IMR-90 (cell line): ENCODE data around the gene TNS3. TPM values are rescaled to one million over a fixed set of nuclear protein-coding genes. Genes with fewer than 3 reads are reported as not detected.

ENCODE experiments used
- ATAC-seq: fragments of 200-7000 bp; cut with Tn5 transposase; 2 replicates; pipeline ENCODE4 v1.9.1; 2020; ENCODE audit warnings: low read depth, mild to moderate bottlenecking, moderate library complexity
- Bru-seq: library from RNA; stranded (reverse); fragments of 400-500 nt; gene quantifications from one replicate; lab custom pipeline; 2021; lab: Mats Ljungman, UMichigan
- BruChase-seq, 2 experiments: library from RNA; stranded (reverse); fragments of 400-500 nt; gene quantifications; one replicate each; lab custom pipeline; 2021; lab: Mats Ljungman, UMichigan
- BruUV-seq: library from RNA; stranded (reverse); fragments of 400-500 nt; replicated peaks from 2 replicates; lab custom pipeline; 2021; lab: Mats Ljungman, UMichigan
- CTCF ChIA-PET: fragments of 300-600 bp; formaldehyde crosslinking; extraction: SDS; loops from one replicate; lab custom pipeline; 2021; ENCODE audit warnings: antibody characterized with exemption; lab: Yijun Ruan, JAX
- POLR2A ChIA-PET: fragments of 300-600 bp; sonication (Branson Sonifier 250); formaldehyde crosslinking; loops from one replicate; lab custom pipeline; 2022; ENCODE audit warnings: antibody characterized with exemption; ENCODE audit not compliant: unreplicated experiment; lab: Charles Lee
- DNase-seq: peaks from one replicate; pipeline ENCODE4 v3.0.0; 2013
- H2AFZ ChIP-seq: replicated peaks from 2 replicates; pipeline ENCODE3; 2013; ENCODE audit warnings: low read length, mild to moderate bottlenecking; ENCODE audit not compliant: poor library complexity
- H2AK5ac ChIP-seq: 2 replicates; pipeline ENCODE4 v1.6.1; 2013; ENCODE audit warnings: low read depth, low read length, inconsistent platforms
- H2AK9ac ChIP-seq: replicated peaks from 2 replicates; pipeline ENCODE3; 2013; ENCODE audit warnings: mild to moderate bottlenecking, low read depth, low read length, moderate library complexity; ENCODE audit not compliant: poor library complexity
- H2BK120ac ChIP-seq: 2 replicates; pipeline ENCODE4 v1.6.1; 2013; ENCODE audit warnings: low read depth, low read length, inconsistent platforms
- H2BK15ac ChIP-seq: 3 replicates; pipeline ENCODE4 v1.6.1; 2013; ENCODE audit warnings: low read depth, low read length, inconsistent platforms
- H2BK20ac ChIP-seq: 2 replicates; pipeline ENCODE4 v1.6.1; 2013; ENCODE audit warnings: low read depth, mild to moderate bottlenecking, inconsistent platforms, low read length, moderate library complexity
- H2BK5ac ChIP-seq: 2 replicates; pipeline ENCODE4 v1.6.1; 2013; ENCODE audit warnings: mild to moderate bottlenecking, low read depth, low read length, inconsistent platforms; ENCODE audit not compliant: poor library complexity, severe bottlenecking
- H3K14ac ChIP-seq: replicated peaks from 2 replicates; pipeline ENCODE4 v1.6.1; 2013; ENCODE audit warnings: low read depth, low read length, inconsistent platforms
- H3K18ac ChIP-seq: 2 replicates; pipeline ENCODE4 v1.6.1; 2013; ENCODE audit warnings: low read depth, low read length, control low read depth
- H3K23ac ChIP-seq: 2 replicates; pipeline ENCODE4 v1.6.1; 2013; ENCODE audit warnings: low read depth, low read length, inconsistent platforms
- H3K27ac ChIP-seq: 2 replicates; pipeline ENCODE4 v1.5.1; 2013; ENCODE audit warnings: mild to moderate bottlenecking, control low read depth, low read length; ENCODE audit not compliant: insufficient read depth
- H3K27me3 ChIP-seq: 2 replicates; pipeline ENCODE4 v1.6.1; 2013; ENCODE audit warnings: low read length; ENCODE audit not compliant: control insufficient read depth, insufficient read depth
- H3K36me3 ChIP-seq: 2 replicates; pipeline ENCODE4 v1.6.1; 2013; ENCODE audit warnings: low read length, mixed read lengths; ENCODE audit not compliant: control insufficient read depth, insufficient read depth
- H3K4ac ChIP-seq: 2 replicates; pipeline ENCODE4 v1.6.1; 2013; ENCODE audit warnings: low read depth, low read length, inconsistent platforms
- H3K4me1 ChIP-seq: 2 replicates; pipeline ENCODE4 v1.6.1; 2013; ENCODE audit warnings: low read length, mixed read lengths; ENCODE audit not compliant: control insufficient read depth, insufficient read depth
- H3K4me2 ChIP-seq: 2 replicates; pipeline ENCODE4 v1.6.1; 2013; ENCODE audit warnings: low read depth, mild to moderate bottlenecking, control low read depth, low read length, moderate library complexity
- H3K4me3 ChIP-seq: 2 replicates; pipeline ENCODE4 v1.5.1; 2013; ENCODE audit warnings: low read depth, mild to moderate bottlenecking, control low read depth, low read length, moderate library complexity; ENCODE audit not compliant: insufficient read depth
- H3K56ac ChIP-seq: 2 replicates; pipeline ENCODE4 v1.6.1; 2013; ENCODE audit warnings: low read length, inconsistent platforms; ENCODE audit not compliant: insufficient read depth; ENCODE audit errors: extremely low read depth
- H3K79me1 ChIP-seq, 2 experiments: 2 replicates each; pipeline ENCODE4 v1.6.1; 2013; ENCODE audit warnings: low read length in 2 of 2, inconsistent platforms in 1 of 2, low read depth in 1 of 2
- H3K9ac ChIP-seq: 2 replicates; pipeline ENCODE4 v1.6.1; 2013; ENCODE audit warnings: low read depth, low read length, control low read depth
- H3K9me1 ChIP-seq: 2 replicates; pipeline ENCODE4 v1.6.1; 2013; ENCODE audit warnings: low read length, inconsistent platforms; ENCODE audit not compliant: insufficient read depth
- H3K9me3 ChIP-seq: 2 replicates; pipeline ENCODE4 v1.6.1; 2013; ENCODE audit warnings: low read length; ENCODE audit not compliant: control insufficient read depth, insufficient read depth
- H4K20me1 ChIP-seq: 2 replicates; pipeline ENCODE4 v1.6.1; 2013; ENCODE audit warnings: low read length, inconsistent platforms; ENCODE audit not compliant: insufficient read depth
- H4K5ac ChIP-seq: 2 replicates; pipeline ENCODE4 v1.6.1; 2013; ENCODE audit warnings: mild to moderate bottlenecking, low read depth, low read length, control low read depth
- H4K8ac ChIP-seq, 2 experiments: 2 replicates each; pipeline ENCODE4 v1.6.1; 2013; ENCODE audit warnings: low read depth in 2 of 2, low read length in 2 of 2, control low read depth in 1 of 2, inconsistent platforms in 1 of 2
- H4K91ac ChIP-seq: 2 replicates; pipeline ENCODE4 v1.6.1; 2013; ENCODE audit warnings: low read depth, low read length, inconsistent platforms; ENCODE audit not compliant: insufficient read depth
- MAZ ChIP-seq: IDR thresholded peaks from 2 replicates; pipeline ENCODE4 v1.6.1; 2012; ENCODE audit warnings: low read depth, mild to moderate bottlenecking, low read length, improper control_type of control experiment, moderate library complexity, borderline replicate concordance
- MXI1 ChIP-seq: IDR thresholded peaks from 2 replicates; pipeline ENCODE4 v1.6.1; 2012; ENCODE audit warnings: low read depth, mild to moderate bottlenecking, low read length, moderate library complexity, borderline replicate concordance
- NFE2L2 ChIP-seq: fragments of 150-350 bp; IDR thresholded peaks from 2 replicates; pipeline ENCODE4 v1.6.1; 2016; ENCODE audit warnings: low read depth, mild to moderate bottlenecking, low read length
- POLR2A ChIP-seq: IDR thresholded peaks from 2 replicates; pipeline ENCODE4 v1.6.1; 2012; ENCODE audit warnings: mild to moderate bottlenecking, low read depth, low read length
- RAD21 ChIP-seq: IDR thresholded peaks from 2 replicates; pipeline ENCODE4 v1.6.1; 2012; ENCODE audit warnings: low read length, improper control_type of control experiment
- RCOR1 ChIP-seq: IDR thresholded peaks from 2 replicates; pipeline ENCODE4 v1.6.1; 2012; ENCODE audit warnings: mild to moderate bottlenecking, low read length, improper control_type of control experiment; ENCODE audit not compliant: insufficient replicate concordance
- RFX5 ChIP-seq: IDR thresholded peaks from 2 replicates; pipeline ENCODE4 v1.8.0; 2012; ENCODE audit warnings: low read depth, mild to moderate bottlenecking, low read length, moderate library complexity
- SMC3 ChIP-seq: fragments of 150-350 bp; IDR thresholded peaks from 2 replicates; pipeline ENCODE4 v1.6.1; 2016; ENCODE audit warnings: low read depth, mild to moderate bottlenecking, antibody characterized with exemption, low read length, moderate library complexity
- WGBS, 2 experiments: methylation state at CpG; one replicate each; pipeline versions ENCODE4 v1.1.5 to v1.1.7; 2013; ENCODE audit warnings: missing lambda C conversion rate in 2 of 2; ENCODE audit not compliant: insufficient read length in 1 of 2; ENCODE audit errors: extremely low coverage in 2 of 2; 5-methylcytosine and 5-hydroxymethylcytosine counted together
- dilution Hi-C: fragments of 300-500 bp; cut with HindIII; formaldehyde crosslinking; loops from one replicate; pipeline ENCODE4 v1.14.3; 2018; ENCODE audit warnings: low sequenced_read_pairs; ENCODE audit not compliant: unreplicated experiment
- in situ Hi-C: fragments of 300-500 bp; cut with MboI; formaldehyde crosslinking; loops from 3 replicates; pipeline ENCODE4 v1.14.3; 2019; ENCODE audit warnings: low sequenced_read_pairs, inconsistent platforms, mixed read lengths
- intact Hi-C: fragments of 100-400 bp; cut with micrococcal nuclease; formaldehyde crosslinking; loops from 2 replicates; pipeline ENCODE4 v1.10.0; 2022
- long read RNA-seq: library from polyadenylated mRNA; unstranded; transcript quantifications from one replicate; pipeline ENCODE4 v2.0.0, GENCODE V29; 2021; ENCODE audit not compliant: unreplicated experiment
- polyA plus RNA-seq, 3 experiments: library from polyadenylated mRNA; depleted of rRNA; stranded (reverse); fragments of >200 nt; gene quantifications; 2 replicates each; pipeline ENCODE4 v1.2.3, GENCODE V29; 2012; ENCODE audit warnings: low replicate concordance in 1 of 3
- total RNA-seq: library from RNA; depleted of rRNA; stranded (reverse); fragments of >200 nt; gene quantifications from 2 replicates; pipeline ENCODE4 v1.2.3, GENCODE V29; 2012; rRNA removed
- TF ChIP-seq, protein P1 (sequence below): fragments of 150-350 bp; IDR thresholded peaks from 2 replicates; pipeline ENCODE4 v1.6.1; 2016; ENCODE audit warnings: low read depth, mild to moderate bottlenecking, low read length, moderate library complexity, borderline replicate concordance
- TF ChIP-seq, protein P2 (sequence below): conservative IDR thresholded peaks from 2 replicates; pipeline ENCODE4 v1.5.1; 2012; ENCODE audit warnings: mild to moderate bottlenecking, low read depth, low read length, improper control_type of control experiment

TNS3 gene
- total RNA-seq (58.9 and 64.3 TPM in 2 replicates), polyA plus RNA-seq (2012; rRNA removed) (75.6 and 79.2 TPM in 2 replicates), Bru-seq, nascent RNA (percentile 95 among the genes with signal in this experiment), BruChase-seq, experiment 1, labeled RNA remaining after a 6-hour chase (percentile 90 among the genes with signal in this experiment), BruChase-seq, experiment 2, labeled RNA remaining after a 2-hour chase (percentile 94 among the genes with signal in this experiment)
- 45.5 and 62.9 TPM in 2 replicates for polyA plus RNA-seq (2012; cell fraction: cytosol; rRNA removed)
- 103 and 160 TPM in 2 replicates for polyA plus RNA-seq (2012; cell fraction: nucleus; rRNA removed; ENCODE audit: low replicate concordance)
- long read RNA-seq, partial matches to known transcripts, result 56 of 146 reads
- long read RNA-seq, other reads (novel, unspliced or antisense), result 90 of 146 reads

DNA sequence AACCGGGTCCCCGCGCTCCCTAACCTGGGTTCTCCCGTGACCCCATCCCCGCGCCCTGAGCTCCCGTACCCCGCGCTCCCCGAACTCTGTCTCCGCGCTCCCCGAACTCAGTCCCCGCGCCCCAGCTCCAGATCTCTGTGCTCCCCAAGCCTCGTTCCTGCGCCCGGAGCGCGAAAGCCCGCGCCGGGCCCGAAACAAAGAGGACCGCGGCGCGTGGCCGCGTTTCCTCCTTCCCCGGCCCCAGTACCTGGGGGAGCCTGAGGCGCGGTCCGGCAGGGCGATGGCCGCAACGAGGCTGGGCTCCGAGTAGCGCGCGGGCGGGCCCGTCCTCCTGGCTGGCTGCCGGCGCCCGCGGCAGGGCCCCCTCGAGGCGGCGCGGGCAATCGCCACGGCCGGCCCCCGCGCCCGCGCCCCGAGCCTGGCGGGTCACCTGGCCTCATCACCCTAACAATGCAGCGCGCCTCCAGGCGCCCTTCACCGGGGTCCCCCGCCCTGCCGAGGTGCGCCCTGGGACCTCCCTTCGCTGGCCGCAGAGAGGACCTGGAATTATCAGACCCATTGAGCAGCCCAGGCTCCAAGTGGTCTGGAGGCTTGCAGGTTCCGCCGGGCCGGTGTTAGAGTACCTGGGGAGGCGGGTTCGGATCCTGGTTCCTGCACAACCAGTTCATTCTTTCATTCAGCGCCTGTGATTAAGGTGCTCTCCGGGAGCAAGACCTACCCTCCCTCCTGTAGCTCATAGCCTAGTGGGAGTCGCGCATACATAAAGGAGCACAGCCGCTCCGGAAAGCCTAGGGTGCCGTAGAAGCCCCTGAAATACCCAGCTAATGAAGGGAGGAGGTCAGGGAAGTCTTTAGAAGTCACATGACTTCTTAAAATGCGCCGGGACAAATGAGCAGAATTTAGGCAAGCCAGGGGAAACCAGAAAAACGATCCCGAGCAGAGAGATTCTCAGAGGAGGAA, at the start of gene TNS3:
TSS of gene TNS3 (minus strand) at position 308 of the 960 bp plus-strand sequence. CDS start 142,475 bp downstream, outside the sequence.
- no peaks in the 10 kb centered on the region for H3K9me3 ChIP-seq

More for the DNA sequence above, at the start of gene TNS3:
- H2BK5ac ChIP-seq, result peak within 1 kb of the TSS; percentile 89
- H2BK15ac ChIP-seq, result peak within 1 kb of the TSS; percentile 55; the same call in 2 of the 3 replicates
- peak within 1 kb of the TSS; percentile 87 for H2BK20ac ChIP-seq
- TF ChIP-seq MXI1 (peak; percentile 49; the same call in 1 of the 2 replicates), MAZ (peak; percentile 65; the same call in 1 of the 2 replicates), RAD21 (peak; percentile 34), SMC3 (peak; percentile 33; the same call in 1 of the 2 replicates), RCOR1 (no peak), NFE2L2 (no peak), RFX5 (no peak), POLR2A (peak; percentile 64; the same call in 1 of the 2 replicates)
- TF ChIP-seq, protein P1, sequence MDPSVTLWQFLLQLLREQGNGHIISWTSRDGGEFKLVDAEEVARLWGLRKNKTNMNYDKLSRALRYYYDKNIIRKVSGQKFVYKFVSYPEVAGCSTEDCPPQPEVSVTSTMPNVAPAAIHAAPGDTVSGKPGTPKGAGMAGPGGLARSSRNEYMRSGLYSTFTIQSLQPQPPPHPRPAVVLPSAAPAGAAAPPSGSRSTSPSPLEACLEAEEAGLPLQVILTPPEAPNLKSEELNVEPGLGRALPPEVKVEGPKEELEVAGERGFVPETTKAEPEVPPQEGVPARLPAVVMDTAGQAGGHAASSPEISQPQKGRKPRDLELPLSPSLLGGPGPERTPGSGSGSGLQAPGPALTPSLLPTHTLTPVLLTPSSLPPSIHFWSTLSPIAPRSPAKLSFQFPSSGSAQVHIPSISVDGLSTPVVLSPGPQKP, result no peak
- TF ChIP-seq, protein P2, sequence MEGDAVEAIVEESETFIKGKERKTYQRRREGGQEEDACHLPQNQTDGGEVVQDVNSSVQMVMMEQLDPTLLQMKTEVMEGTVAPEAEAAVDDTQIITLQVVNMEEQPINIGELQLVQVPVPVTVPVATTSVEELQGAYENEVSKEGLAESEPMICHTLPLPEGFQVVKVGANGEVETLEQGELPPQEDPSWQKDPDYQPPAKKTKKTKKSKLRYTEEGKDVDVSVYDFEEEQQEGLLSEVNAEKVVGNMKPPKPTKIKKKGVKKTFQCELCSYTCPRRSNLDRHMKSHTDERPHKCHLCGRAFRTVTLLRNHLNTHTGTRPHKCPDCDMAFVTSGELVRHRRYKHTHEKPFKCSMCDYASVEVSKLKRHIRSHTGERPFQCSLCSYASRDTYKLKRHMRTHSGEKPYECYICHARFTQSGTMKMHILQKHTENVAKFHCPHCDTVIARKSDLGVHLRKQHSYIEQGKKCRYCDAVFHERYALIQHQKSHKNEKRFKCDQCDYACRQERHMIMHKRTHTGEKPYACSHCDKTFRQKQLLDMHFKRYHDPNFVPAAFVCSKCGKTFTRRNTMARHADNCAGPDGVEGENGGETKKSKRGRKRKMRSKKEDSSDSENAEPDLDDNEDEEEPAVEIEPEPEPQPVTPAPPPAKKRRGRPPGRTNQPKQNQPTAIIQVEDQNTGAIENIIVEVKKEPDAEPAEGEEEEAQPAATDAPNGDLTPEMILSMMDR, result peak; percentile 47
- peaks cover 17 to 44% of the 10 kb centered on the region in 2 experiments for H3K79me1 ChIP-seq
- H3K4me3 ChIP-seq, result peak within 1 kb of the TSS; percentile 79
- peak within 1 kb of the TSS; percentile 86 to 87 for H4K8ac ChIP-seq
- peak within 1 kb of the TSS; percentile 78 for H3K4me2 ChIP-seq
- intact Hi-C loops, result loop anchor here (1.0 to 10.0 kb wide), 6 partner anchors 23 to 363 kb away; partner anchors contain the start of gene PKD1L1
- peak within 1 kb of the TSS; percentile 54 for H4K5ac ChIP-seq
- dilution Hi-C loops, result no loop called here
- H3K9ac ChIP-seq, result peak within 1 kb of the TSS; percentile 96
- in situ Hi-C loops, result loop anchor here (10.0 kb wide), 1 partner anchor 233 kb away; no protein-coding TSS in a partner anchor
- no peaks in the 10 kb centered on the region for H3K27me3 ChIP-seq
- peak within 1 kb of the TSS; percentile 98 for H2AK9ac ChIP-seq
- H3K14ac ChIP-seq, result peak within 1 kb of the TSS; percentile 98
- H4K91ac ChIP-seq, result peak within 1 kb of the TSS; percentile 98
- H2AK5ac ChIP-seq, result peak within 1 kb of the TSS; percentile 88
- peak within 1 kb of the TSS; percentile 95 for H3K56ac ChIP-seq
- peak; percentile 73 for ATAC-seq
- no TSS peak for BruUV-seq
- peaks cover 4% of the 10 kb centered on the region for H3K36me3 ChIP-seq
- H2BK120ac ChIP-seq, result peak within 1 kb of the TSS; percentile 95
- DNase-seq, result peak; percentile 36
- H3K23ac ChIP-seq, result peak within 1 kb of the TSS; percentile 97
- no peaks in the 10 kb centered on the region for H4K20me1 ChIP-seq
- peak within 1 kb of the TSS; percentile 77 for H3K27ac ChIP-seq
- H3K9me1 ChIP-seq, result peaks cover 22% of the 10 kb centered on the region
- whole genome bisulfite sequencing, 2 experiments, result 1% methylated on average over 26 of the region's 85 CpGs; no CpG with 5 or more reads in 1 of the 2 experiments
- H3K4me1 ChIP-seq, result peaks cover 33% of the 10 kb centered on the region
- peak within 1 kb of the TSS; percentile 88 for H2AFZ ChIP-seq
- peak within 1 kb of the TSS; percentile 97 for H3K4ac ChIP-seq
- POLR2A ChIA-PET, result interaction anchor here (0.6 to 1.1 kb wide), 2 partner anchors 11 to 19 kb away, joined by 7 to 9 read pairs; no protein-coding TSS in a partner anchor
- CTCF ChIA-PET, result interaction anchor here (0.6 kb wide), 1 partner anchor 58 kb away, joined by 3 read pairs; no protein-coding TSS in a partner anchor
- peak within 1 kb of the TSS; percentile 94 for H3K18ac ChIP-seq
